ENCODE data around the gene TERB1. TPM values are rescaled to one million over a fixed set of nuclear protein-coding genes. Genes with fewer than 3 reads are reported as not detected.
A peak's percentile ranks its signal among the peaks of the same experiment; 100 is the strongest.

The TERB1 gene
- total RNA-seq, 5 donors from 2014 or later (not counting 1 experiment from before 2014, with no cell fraction given) = 0.10 to 0.12 TPM; not detected in 3

DNA sequence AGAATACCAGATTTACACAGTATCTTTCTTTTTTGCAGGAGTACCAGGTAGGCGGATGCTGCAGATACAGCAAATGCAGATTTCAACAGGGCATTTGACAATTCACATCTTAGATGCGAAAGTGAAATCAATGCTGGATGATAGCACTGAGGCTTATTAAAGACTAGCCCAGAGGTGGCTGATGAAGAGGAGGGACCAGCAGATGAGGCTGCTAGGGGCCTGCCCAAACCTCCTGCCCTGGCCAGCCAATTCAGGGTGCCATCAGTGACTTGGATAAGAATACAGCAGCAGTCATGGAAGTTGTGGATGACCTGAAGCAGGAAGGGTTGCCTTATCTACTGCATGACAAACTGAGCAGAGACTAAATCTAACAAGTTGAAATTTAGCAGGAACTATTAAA, 48.4 kb downstream of the TERB1 start:
- DNase-seq (no peak), ATAC-seq (replicated peaks in 1 of 4) (no peak)
- no peak overlapping the region for H3K4me3 ChIP-seq (ENCODE audit: control insufficient read depth in 1 of 2, extremely low read depth in 1 of 2, low read length in 1 of 2)
- H3K4me3 Mint-ChIP-seq = no peak overlapping the region
- H3K4me1 Mint-ChIP-seq = peaks cover 33% of the 10 kb centered on the region in 3 donors
- no peak overlapping the region for H3K27ac Mint-ChIP-seq
- CTCF ChIA-PET = interaction anchor here in 1 of 2 donors (0.8 to 1.9 kb wide), 3 partner anchors 11 to 346 kb away, joined by 3 to 7 read pairs (median 5); partner anchors contain the start of gene NAE1
- H3K27me3 ChIP-seq (replicated peaks in 1 of 2; ENCODE audit: control insufficient read depth in 2 of 2, extremely low read depth in 1 of 2, insufficient read depth in 2 of 2, low read length in 1 of 2) = peaks cover 0 to 6% of the 10 kb centered on the region in 2 experiments
- H3K36me3 ChIP-seq (ENCODE audit: control insufficient read depth in 2 of 2, extremely low read depth in 1 of 2, insufficient read depth in 1 of 2, low read length in 1 of 2) = peaks cover 2 to 9% of the 10 kb centered on the region in 2 donors
- H3K4me1 ChIP-seq (ENCODE audit: control insufficient read depth in 1 of 2, extremely low read depth in 1 of 2, insufficient read depth in 2 of 2, low read length in 2 of 2) = peaks cover 16 to 25% of the 10 kb centered on the region in 2 experiments
- peaks cover 12% of the 10 kb centered on the region for H3K36me3 Mint-ChIP-seq
- no peaks in the 10 kb centered on the region for H3K9me3 Mint-ChIP-seq
- no peak overlapping the region for H3K27ac ChIP-seq (ENCODE audit: low read length)
- WGBS (ENCODE audit: insufficient coverage) = 83% methylated on average over 1 of the region's 2 CpGs
- peaks cover 0 to 14% of the 10 kb centered on the region in 2 donors for H3K27me3 Mint-ChIP-seq
- POLR2A ChIA-PET = no interaction called here
- no peaks in the 10 kb centered on the region for H3K9me3 ChIP-seq

DNA sequence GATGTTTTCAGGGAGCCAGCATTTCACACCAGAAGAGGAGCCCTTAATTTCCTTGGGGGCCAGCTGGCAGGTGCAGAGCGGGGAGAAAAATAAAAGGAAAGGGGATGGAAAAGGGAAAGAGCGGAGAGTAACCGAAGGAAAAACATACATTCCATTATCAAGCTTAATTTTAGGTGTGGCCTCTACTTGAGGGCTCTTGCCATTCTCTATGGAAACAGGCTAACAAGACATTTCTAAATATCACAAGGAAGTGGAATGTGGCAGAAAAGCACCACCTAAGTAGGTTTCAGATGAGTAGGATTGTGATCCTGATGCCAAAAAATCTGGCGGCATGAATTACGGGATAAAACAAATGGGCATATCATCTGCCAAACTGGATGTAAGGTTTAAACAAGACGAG, 49.0 kb downstream of the TERB1 start:
- ChIA-PET CTCF (interaction anchor here in 1 of 2 donors (0.6 to 1.9 kb wide), 10 partner anchors 10 to 345 kb away, joined by 3 to 7 read pairs (median 5); partner anchors contain the start of genes CKLF and NAE1), POLR2A (interaction anchor here in 1 of 2 donors (0.6 kb wide), 1 partner anchor 15 kb away, joined by 9 read pairs; no protein-coding TSS in a partner anchor)
- Histone ChIP-seq H3K4me1 (ENCODE audit: control insufficient read depth in 1 of 2, extremely low read depth in 1 of 2, insufficient read depth in 2 of 2, low read length in 2 of 2) (peaks cover 16 to 25% of the 10 kb centered on the region in 2 experiments), H3K27ac (ENCODE audit: low read length) (no peak overlapping the region), H3K4me3 (ENCODE audit: control insufficient read depth in 1 of 2, extremely low read depth in 1 of 2, low read length in 1 of 2) (no peak overlapping the region), H3K36me3 (ENCODE audit: control insufficient read depth in 2 of 2, extremely low read depth in 1 of 2, insufficient read depth in 1 of 2, low read length in 1 of 2) (peaks cover 5 to 9% of the 10 kb centered on the region in 2 donors), H3K27me3 (replicated peaks in 1 of 2; ENCODE audit: control insufficient read depth in 2 of 2, extremely low read depth in 1 of 2, insufficient read depth in 2 of 2, low read length in 1 of 2) (peaks cover 0 to 6% of the 10 kb centered on the region in 2 experiments), H3K9me3 (no peaks in the 10 kb centered on the region)
- DNase-seq (no peak), ATAC-seq (replicated peaks in 1 of 4) (no peak)
- peaks cover 0 to 14% of the 10 kb centered on the region in 2 donors for H3K27me3 Mint-ChIP-seq
- peak overlapping the region; percentile 86 to 92 for H3K27ac Mint-ChIP-seq
- H3K9me3 Mint-ChIP-seq = no peaks in the 10 kb centered on the region
- peaks cover 12% of the 10 kb centered on the region for H3K36me3 Mint-ChIP-seq
- H3K4me3 Mint-ChIP-seq = peak overlapping the region; percentile 75 to 89 (median 77)
- WGBS (ENCODE audit: insufficient coverage) = 88% methylated on average over 3 of the region's 6 CpGs
- peaks cover 33 to 38% (median 33%) of the 10 kb centered on the region in 3 donors for H3K4me1 Mint-ChIP-seq

DNA sequence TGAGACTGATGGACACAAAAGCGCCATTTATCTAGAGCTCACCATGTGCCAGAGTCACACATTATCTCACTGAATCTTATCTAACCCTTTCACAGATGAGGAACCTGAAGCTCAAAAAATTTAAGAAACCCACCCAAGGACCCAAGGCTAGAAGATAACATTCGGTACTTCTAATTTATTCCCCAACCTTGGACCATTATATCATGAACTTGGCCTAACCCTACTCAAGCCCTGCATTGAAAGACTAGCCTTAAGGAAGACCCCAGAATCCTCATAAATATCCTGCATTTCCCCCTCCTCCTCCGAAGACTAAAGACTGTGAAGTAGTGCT, 49.4 kb downstream of the TERB1 start:
- Histone ChIP-seq H3K4me3 (ENCODE audit: control insufficient read depth in 1 of 2, extremely low read depth in 1 of 2, low read length in 1 of 2) (peak overlapping the region; percentile 45 to 76), H3K4me1 (ENCODE audit: control insufficient read depth in 1 of 2, extremely low read depth in 1 of 2, insufficient read depth in 2 of 2, low read length in 2 of 2) (peaks cover 16 to 28% of the 10 kb centered on the region in 2 experiments), H3K36me3 (ENCODE audit: control insufficient read depth in 2 of 2, extremely low read depth in 1 of 2, insufficient read depth in 1 of 2, low read length in 1 of 2) (peaks cover 5 to 9% of the 10 kb centered on the region in 2 donors), H3K27ac (ENCODE audit: low read length) (no peak overlapping the region), H3K27me3 (replicated peaks in 1 of 2; ENCODE audit: control insufficient read depth in 2 of 2, extremely low read depth in 1 of 2, insufficient read depth in 2 of 2, low read length in 1 of 2) (peaks cover 0 to 6% of the 10 kb centered on the region in 2 experiments), H3K9me3 (no peaks in the 10 kb centered on the region)
- ChIA-PET CTCF (interaction anchor here (0.5 to 1.9 kb wide), 12 partner anchors 9 to 416 kb away, joined by 3 to 7 read pairs (median 5); partner anchors contain the start of genes CKLF (in 1 of the 2) and NAE1 (in 1 of the 2)), POLR2A (interaction anchor here (0.6 kb wide), 2 partner anchors 11 to 14 kb away, joined by 4 to 9 read pairs; no protein-coding TSS in a partner anchor)
- DNase-seq = no peak
- no peaks in the 10 kb centered on the region for H3K9me3 Mint-ChIP-seq
- peaks cover 0 to 14% of the 10 kb centered on the region in 2 donors for H3K27me3 Mint-ChIP-seq
- peaks cover 33 to 41% (median 36%) of the 10 kb centered on the region in 3 donors for H3K4me1 Mint-ChIP-seq
- H3K36me3 Mint-ChIP-seq = peaks cover 12% of the 10 kb centered on the region
- no peak for ATAC-seq (replicated peaks in 1 of 4)
- WGBS (ENCODE audit: insufficient coverage) = 7% methylated on average over 2 of the region's 3 CpGs
- H3K27ac Mint-ChIP-seq = peak overlapping the region; percentile 86 to 92
- H3K4me3 Mint-ChIP-seq = peak overlapping the region; percentile 75 to 89 (median 77)

DNA sequence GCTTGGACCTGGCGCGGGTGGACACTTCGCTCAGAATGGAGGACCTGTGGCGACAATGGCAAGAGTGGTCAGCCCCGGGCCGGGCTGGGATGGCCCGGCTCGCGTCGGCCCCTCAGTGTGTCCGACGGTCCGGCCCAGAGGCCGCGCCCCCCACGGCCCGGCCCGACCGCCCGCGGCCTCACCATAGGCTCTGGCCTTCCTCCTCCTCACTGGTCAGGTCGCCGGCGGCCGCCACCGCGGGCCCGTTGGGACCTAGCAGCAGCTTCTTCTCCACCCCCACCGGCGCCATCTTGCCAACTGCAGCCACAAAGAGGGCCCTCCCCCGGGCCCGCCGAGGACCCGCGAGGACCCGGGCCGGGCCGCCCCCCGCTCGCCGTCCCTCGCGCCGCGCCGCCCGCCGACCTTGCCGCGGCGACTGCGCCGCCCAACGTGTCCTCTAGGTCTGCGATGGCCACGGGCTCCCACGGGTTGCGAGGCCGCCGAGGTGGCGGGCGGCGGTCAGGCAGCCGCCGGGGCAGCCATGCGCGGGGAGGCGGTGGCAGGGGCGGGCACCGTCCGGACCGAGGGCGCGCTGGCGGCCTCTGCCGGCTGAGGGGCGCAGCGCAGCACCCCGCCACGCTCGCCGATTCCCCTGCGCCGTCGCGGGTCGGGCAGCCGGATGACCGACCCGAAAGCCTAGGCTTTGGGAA, 49.9 kb downstream of the TERB1 start, which contains the start of gene DYNC1LI2:
Gene DYNC1LI2, minus strand, starts transcription at position 307 of the 689 bp plus-strand sequence. Its CDS starts 18 bp downstream, at position 289.
- Histone ChIP-seq H3K4me3 (ENCODE audit: control insufficient read depth in 1 of 2, extremely low read depth in 1 of 2, low read length in 1 of 2) (peak within 1 kb of the TSS; percentile 76 to 94), H3K36me3 (ENCODE audit: control insufficient read depth in 2 of 2, extremely low read depth in 1 of 2, insufficient read depth in 1 of 2, low read length in 1 of 2) (peaks cover 5 to 14% of the 10 kb centered on the region in 2 donors), H3K4me1 (ENCODE audit: control insufficient read depth in 1 of 2, extremely low read depth in 1 of 2, insufficient read depth in 2 of 2, low read length in 2 of 2) (peaks cover 16 to 31% of the 10 kb centered on the region in 2 experiments), H3K9me3 (no peaks in the 10 kb centered on the region), H3K27me3 (replicated peaks in 1 of 2; ENCODE audit: control insufficient read depth in 2 of 2, extremely low read depth in 1 of 2, insufficient read depth in 2 of 2, low read length in 1 of 2) (peaks cover 0 to 6% of the 10 kb centered on the region in 2 experiments), H3K27ac (ENCODE audit: low read length) (peak within 1 kb of the TSS; percentile 12)
- under 1% methylated on average over 84 of the region's 90 CpGs for WGBS (ENCODE audit: insufficient coverage)
- DNase-seq (peak; percentile 63 to 89 (median 78)), ATAC-seq (replicated peaks in 1 of 4) (peak; percentile 93 to 98 (median 95))
- no peaks in the 10 kb centered on the region for H3K9me3 Mint-ChIP-seq
- peak within 1 kb of the TSS; percentile 85 to 89 (median 87) for H3K4me3 Mint-ChIP-seq
- POLR2A ChIA-PET = interaction anchor here (0.6 kb wide), 2 partner anchors 11 to 14 kb away, joined by 4 to 9 read pairs; no protein-coding TSS in a partner anchor
- H3K36me3 Mint-ChIP-seq = peaks cover 15% of the 10 kb centered on the region
- peaks cover 0 to 14% of the 10 kb centered on the region in 2 donors for H3K27me3 Mint-ChIP-seq
- CTCF ChIA-PET = interaction anchor here (0.5 to 1.9 kb wide), 14 partner anchors 10 to 416 kb away, joined by 3 to 7 read pairs (median 4); partner anchors contain the start of genes CKLF (in 1 of the 2) and NAE1 (in 1 of the 2)
- H3K27ac Mint-ChIP-seq = peak within 1 kb of the TSS; percentile 86 to 92
- peaks cover 33 to 46% (median 40%) of the 10 kb centered on the region in 3 donors for H3K4me1 Mint-ChIP-seq

DNA sequence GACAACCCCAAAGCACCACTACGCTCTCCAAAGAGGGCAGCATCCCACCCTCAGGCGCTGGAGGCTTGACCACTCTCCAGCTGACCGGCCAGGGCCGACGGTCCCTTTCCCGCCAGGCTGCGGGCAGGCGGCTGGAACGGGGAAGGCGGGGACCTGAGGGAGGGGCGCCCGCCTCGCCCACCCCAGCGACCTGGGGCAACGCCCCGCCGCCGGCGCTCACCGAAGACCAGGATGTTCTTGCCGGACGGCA, 50.4 kb downstream of the TERB1 start:
- H3K4me1 Mint-ChIP-seq = peaks cover 33 to 50% (median 44%) of the 10 kb centered on the region in 3 donors
- DNase-seq = peak in 2 of 35 experiments; percentile 11 to 15
- peak overlapping the region; percentile 76 to 94 for H3K4me3 ChIP-seq (ENCODE audit: control insufficient read depth in 1 of 2, extremely low read depth in 1 of 2, low read length in 1 of 2)
- H3K27me3 ChIP-seq (replicated peaks in 1 of 2; ENCODE audit: control insufficient read depth in 2 of 2, extremely low read depth in 1 of 2, insufficient read depth in 2 of 2, low read length in 1 of 2) = peaks cover 0 to 6% of the 10 kb centered on the region in 2 experiments
- H3K27me3 Mint-ChIP-seq = peaks cover 0 to 14% of the 10 kb centered on the region in 2 donors
- ChIA-PET POLR2A (no interaction called here), CTCF (interaction anchor here in 1 of 2 donors (0.5 to 1.9 kb wide), 7 partner anchors 14 to 344 kb away, joined by 3 to 7 read pairs (median 5); no protein-coding TSS in a partner anchor)
- peaks cover 19% of the 10 kb centered on the region for H3K36me3 Mint-ChIP-seq
- peak; percentile 1 to 18 (median 4) for ATAC-seq (replicated peaks in 1 of 4)
- H3K4me3 Mint-ChIP-seq = peak overlapping the region; percentile 85 to 89 (median 87)
- H3K9me3 Mint-ChIP-seq = no peaks in the 10 kb centered on the region
- peak overlapping the region; percentile 12 for H3K27ac ChIP-seq (ENCODE audit: low read length)
- H3K36me3 ChIP-seq (ENCODE audit: control insufficient read depth in 2 of 2, extremely low read depth in 1 of 2, insufficient read depth in 1 of 2, low read length in 1 of 2) = peaks cover 5 to 18% of the 10 kb centered on the region in 2 donors
- H3K9me3 ChIP-seq = no peaks in the 10 kb centered on the region
- 1% methylated on average over 21 of the region's 22 CpGs for WGBS (ENCODE audit: insufficient coverage)
- H3K27ac Mint-ChIP-seq = peak overlapping the region; percentile 75 to 84
- peaks cover 16 to 31% of the 10 kb centered on the region in 2 experiments for H3K4me1 ChIP-seq (ENCODE audit: control insufficient read depth in 1 of 2, extremely low read depth in 1 of 2, insufficient read depth in 2 of 2, low read length in 2 of 2)
